HG02642 (cell line): ENCODE measurements around the gene STARD13.
"Not testable (repeated sequence)": the region's sequence is repeated elsewhere in the genome, so short reads cannot be mapped to it uniquely, and the experiment has no call there.

ENCODE experiments used
- ATAC-seq: cut with Tn5 transposase; IDR thresholded peaks from one replicate; pipeline ENCODE4 v1.9.1; 2021; ENCODE audit warnings: mild to moderate bottlenecking; ENCODE audit not compliant: unreplicated experiment, poor library complexity

The STARD13 gene

DNA sequence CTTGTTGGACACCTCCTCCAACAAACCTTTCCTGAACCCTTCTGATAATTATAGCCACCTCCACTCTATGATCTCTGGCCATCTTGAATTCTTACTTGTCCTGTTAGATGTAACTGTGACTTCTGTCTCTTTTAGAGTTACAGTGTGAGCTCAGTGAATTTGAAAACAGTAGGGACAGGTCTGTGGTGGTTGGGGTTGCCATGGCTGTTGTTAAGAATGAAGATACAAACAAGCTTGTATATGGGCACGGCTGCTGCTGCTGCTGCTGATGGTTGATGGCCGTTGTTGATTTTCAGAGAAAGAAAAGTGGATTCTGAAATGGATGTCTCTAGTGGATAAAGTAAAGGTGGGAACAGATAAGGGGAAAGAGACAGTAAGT, 101.5 kb downstream of the STARD13 start:
- ATAC-seq: no peak

DNA sequence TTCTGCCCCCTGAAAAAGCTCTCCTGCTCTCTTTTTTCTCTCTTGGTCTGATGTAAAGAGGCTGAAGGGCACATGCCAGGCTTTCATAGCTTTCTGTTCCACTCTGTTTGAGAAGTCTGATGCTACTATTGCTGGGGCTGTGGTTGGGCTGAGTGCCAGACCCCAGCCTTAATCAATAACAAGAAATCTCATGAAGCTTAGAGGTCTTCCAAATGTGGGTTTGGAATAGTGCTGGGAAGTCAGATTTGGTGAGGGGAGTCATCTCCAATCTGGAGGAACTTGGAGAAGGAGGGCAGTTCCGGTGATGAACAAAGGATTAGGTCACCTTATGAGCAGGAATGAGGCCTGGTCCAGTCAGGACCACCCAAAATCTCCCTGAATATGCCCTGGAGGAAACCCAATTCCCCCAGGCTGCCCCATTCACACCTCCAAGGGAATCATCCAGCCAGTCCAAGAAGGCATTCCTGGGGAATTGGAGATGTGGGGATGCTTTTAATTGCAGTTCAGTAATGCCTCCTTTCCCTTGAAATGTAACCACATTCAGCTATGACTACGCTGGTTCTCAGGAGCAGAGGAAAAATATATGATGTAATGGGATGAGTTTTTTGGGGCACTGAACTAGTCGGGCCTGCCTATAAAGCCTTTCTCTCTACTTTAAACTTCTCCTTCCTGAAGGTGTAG, 102.0 kb downstream of the STARD13 start:
- ATAC-seq: no peak

DNA sequence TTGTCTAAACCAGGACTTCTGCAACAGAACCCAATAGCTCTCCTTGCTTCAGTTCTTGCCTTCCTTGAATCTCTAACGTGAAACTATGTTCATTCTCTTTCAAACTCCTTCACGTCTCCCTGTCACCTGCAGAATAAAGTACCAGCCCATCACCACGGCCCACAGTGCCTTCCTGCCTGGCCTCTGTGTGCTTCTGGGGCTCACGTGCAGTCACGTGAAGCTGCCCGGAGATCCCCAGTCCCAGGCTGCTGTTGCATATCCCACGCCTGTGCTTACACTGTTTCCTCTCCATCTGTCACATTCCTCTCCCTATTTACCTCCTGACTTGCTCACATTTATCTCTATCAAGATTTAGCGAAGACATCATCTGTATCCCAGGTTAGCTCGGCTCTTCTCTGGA, 102.8 kb downstream of the STARD13 start:
- peak; percentile 65 for ATAC-seq

DNA sequence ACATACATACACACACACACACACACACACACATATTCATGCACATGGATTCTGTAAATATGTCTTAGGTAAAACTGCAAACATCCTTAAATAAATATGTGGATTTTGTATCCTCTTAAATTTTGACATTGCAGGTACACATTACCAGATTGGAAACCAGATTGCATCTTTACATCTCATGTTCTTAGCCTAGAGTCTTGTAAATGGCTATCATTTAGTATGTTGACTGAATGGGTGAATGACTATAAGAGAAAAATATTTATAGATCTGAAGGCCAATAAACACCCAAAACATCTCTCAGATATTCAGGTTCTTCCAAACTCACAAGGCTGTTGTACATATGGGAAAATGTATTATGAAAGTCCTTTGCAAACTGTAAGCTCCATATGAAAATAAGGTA, 104.3 kb downstream of the STARD13 start:
- no peak for ATAC-seq

DNA sequence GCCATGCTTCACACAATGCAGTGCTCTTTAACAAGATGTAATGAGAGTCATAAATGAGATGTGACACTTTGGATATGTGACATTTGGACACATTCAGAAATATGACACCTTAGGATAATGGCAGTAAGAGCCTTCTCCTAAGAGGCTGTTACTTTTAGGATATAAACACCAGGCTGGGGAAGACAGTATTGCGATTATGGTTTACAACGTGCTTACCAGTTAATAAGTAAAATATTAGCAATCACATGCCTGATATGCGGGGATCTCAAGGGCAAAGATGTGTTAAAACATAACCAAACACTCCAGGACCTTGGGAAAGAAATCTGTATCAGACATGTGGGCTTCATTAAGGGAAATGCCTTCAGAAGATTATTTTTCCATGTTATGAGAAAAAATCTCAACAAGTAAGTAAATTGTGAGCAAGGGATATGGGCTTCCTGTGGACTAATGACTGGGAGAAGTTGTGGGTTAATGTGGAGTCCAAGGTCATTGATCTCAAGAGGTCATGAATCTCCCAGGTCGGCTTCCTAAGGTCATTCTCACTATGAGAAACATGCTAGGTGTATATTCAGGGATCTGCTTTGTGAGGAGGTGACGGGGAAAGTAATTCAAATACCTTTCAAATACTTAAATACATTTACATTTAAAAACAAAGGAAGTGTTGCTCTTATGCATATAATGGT, 105.3 kb downstream of the STARD13 start:
- ATAC-seq: no peak

DNA sequence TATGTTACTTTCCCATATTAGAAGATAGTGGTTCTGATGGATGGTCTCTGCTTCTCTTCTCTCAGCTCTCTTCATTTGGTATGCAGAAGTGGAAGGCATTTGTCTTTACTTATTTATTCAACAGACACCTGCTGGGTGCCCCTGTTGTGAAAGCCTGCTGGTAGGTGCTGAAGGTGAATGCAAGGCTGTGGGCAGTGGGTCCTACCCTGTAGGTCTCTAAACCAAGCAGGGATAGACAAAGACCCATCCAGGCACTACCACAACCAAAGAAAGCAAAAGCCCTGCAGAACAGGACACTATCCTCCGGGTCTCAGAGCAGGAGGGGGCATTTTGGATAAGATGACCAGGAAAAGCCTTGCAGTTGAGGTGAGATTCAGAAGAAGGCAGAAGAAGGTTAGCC, 106.1 kb downstream of the STARD13 start:
- no peak for ATAC-seq

DNA sequence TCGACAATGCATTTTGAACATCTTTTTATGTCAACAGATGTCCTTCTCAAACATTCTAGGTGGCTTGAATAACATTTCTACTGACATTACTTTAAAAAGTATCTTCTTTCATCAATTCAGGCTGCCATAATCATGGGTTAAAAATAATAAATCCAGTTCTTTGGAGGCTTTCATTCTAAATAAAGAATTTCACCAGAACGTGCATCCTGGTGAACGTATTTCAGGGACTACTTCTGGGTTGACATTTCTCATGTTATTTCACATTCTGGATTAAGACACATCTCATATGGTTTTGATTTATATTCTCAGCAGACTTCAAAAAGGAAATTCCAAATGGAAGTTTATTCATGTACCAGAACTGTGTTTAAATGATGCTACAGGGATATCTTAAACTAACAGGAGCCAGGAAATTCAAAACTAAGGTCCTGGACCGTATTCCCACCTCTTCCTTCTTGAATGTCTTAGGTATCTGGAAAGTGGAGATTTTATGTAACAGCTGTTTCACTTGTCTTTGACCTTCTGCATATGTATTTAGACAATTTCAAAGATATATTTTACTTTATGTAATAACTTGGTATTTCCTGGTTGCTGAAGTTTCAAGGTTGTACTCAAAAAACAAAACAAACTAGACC, 107.2 kb downstream of the STARD13 start:
- no peak for ATAC-seq

DNA sequence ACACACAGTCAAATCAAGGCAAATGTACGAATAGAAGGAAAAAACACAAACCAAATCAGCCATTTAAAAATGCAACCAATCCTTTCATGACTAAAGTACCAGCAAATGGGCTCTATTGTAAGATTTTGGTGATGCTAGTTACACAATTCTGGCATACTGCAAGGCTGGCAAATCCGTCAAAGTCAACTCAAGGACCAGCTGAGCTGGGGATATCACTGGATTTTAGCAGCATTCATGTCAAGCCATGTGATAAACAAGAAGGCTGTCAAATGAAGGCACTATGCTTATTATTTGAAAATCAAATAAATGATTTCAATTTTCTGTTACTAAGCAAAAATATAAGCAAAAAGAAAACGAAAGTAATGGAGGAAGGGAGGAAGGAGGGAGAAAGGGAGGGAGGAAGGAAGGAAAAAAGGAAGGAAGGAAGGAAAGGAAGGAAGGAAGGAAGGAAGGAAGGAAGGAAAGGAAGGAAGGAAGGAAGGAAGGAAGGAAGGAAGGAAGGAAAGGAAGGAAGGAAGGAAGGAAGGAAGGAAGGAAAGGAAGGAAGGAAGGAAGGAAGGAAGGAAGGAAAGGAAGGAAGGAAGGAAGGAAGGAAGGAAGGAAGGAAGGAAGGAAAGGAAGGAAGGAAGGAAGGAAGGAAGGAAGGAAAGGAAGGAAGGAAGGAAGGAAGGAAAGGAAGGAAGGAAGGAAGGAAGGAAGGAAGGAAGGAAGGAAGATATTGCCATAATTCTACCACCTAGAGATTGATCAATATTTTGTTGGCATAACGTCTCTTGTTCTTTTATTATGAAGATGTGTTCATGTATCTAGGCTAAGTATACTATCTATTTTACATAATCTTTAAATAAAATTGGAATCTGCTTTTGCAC, 108.0 kb downstream of the STARD13 start:
- not testable (repeated sequence) for ATAC-seq

DNA sequence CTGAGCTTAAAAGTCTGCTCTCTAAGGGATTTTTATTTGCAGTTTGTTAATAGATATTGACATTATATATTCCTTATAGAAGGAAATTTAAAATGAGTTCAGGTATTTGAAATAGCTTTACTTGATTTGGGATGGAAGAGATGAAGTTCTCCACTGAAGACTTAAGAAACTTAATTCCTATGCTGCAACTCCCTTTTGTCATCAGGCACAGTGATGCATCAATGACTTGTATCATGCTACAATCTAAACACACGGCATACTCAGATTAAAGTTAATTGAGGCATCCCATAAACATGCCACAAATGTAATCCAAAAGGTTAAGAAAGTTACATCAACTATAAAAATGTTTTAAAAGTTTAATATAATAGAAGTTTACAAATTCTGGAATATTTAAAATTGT, 109.0 kb downstream of the STARD13 start:
- ATAC-seq: no peak

DNA sequence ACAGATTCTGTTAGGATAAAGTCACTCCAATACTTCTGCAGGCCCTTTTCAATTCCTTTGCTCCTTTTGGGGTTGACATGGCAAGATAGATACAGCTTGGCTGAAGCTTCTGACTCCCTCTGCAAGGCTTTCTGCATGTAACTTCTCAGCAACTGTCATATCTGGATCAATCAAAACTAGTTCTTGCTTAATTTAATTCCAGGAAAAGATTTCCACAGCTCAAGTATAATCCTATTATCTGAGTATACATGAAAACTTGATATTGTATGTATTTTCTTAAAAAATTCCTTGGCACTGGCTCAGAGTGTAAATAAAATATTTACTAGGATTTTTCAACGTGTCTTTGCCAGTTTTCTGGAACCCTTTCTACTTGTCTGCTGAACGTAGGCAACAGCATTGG, 109.6 kb downstream of the STARD13 start:
- no peak for ATAC-seq

DNA sequence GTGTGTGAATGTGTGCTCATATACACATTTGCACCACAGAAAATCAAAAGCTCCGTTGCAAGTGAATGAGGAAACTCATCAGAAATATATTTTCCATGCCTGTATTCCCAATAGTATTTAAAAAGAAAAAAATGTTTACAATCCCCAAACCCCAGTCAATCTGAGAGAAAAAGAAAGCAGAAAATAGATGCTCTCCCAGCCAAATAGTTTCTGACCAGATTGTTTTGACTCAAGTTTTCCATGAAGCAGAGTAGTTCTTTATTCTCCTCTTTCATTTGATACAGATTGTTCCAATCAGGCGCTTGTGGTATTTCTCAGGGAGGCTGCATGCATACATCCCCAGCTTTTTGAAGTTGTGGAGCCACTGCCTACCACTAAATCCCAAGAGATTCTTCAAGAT, 110.6 kb downstream of the STARD13 start:
- ATAC-seq: no peak

DNA sequence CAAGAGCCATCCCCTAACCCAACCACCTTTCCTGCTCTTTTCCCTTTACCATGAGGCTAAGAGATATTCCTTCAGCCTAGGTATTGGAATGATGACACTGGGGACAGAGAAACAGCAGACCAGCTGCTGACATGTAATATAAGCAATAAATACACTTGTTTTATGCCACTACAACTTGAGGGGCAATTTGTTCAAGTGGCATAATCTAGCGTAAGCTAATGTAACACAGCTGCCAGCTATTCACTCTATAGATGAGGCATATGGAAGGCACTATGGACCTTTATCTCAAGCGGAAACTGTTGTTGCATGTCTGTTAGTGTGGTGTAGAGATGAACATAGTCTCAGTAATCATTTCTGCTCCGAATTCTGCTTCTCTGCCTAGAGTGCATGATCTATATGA, 111.1 kb downstream of the STARD13 start:
- ATAC-seq: no peak

DNA sequence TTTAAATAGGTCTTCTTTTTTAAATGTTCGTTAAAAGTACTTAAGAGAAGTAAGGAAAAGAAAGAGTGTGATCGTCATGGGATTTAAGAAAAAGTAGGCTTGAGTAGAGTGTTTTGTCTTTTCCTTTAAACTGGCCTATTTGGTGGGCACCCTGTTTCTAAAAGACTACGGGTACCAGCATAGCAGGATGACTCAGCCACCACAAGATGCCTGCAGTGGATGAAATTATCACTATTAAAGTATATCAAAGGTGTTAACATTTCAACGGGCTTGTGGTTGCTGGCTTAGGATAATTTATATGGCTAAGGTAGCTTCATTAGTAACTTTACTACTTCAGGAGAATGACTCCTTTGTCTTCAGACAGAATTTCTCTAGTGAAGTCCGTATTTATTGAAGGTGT, 112.6 kb downstream of the STARD13 start:
- no peak for ATAC-seq

DNA sequence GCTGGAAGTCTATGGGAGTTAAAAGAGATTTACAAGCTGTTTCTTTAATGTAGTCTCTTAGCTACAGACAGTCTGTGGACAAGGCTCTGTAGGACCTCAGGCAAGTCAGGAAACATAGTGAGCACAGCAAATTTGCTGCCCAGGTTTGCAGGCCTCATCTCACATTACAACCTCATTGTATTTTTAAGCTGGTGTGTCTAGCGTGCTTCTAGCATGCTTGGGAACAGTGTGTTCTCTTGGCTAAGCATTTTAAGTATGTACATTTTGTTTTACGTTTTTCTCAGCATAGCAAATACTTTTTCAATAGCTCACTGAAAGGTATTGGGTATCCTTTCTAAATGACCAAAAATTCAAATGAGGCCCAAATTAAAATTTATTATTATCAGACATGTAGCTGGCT, 113.2 kb downstream of the STARD13 start:
- no peak for ATAC-seq

DNA sequence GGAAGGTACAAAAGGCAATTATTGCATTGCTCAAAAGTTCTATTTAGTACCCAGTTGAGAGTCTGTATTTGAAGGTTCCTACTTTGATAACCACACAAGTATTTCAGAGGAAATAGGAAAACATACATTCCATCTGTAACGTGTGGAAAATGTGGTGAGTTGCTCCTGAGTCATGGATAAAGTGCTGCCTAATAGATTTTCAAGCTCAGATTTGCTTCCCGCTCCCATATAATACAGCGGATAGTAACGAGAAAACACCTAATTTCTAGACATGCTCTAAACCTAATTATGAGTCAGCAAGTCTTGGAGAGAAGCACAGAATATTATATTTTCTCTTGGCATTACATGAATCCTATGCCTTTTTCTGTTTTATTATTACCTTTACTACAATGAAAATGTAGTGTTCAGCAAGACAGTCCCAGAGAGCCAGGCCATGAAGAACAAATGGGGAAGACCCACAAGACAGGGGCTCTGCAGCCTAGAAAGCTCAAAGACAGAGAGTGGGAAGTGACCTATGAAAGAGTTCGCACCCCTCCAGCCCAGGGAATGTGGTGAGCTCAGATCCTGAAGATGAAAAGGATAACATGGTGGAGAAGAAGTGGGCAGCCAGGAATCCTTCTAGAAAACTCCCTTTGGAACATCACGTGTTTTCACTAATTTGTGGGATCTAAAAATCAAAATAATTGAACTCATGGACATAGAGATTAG, 116.1 kb downstream of the STARD13 start:
- no peak for ATAC-seq

DNA sequence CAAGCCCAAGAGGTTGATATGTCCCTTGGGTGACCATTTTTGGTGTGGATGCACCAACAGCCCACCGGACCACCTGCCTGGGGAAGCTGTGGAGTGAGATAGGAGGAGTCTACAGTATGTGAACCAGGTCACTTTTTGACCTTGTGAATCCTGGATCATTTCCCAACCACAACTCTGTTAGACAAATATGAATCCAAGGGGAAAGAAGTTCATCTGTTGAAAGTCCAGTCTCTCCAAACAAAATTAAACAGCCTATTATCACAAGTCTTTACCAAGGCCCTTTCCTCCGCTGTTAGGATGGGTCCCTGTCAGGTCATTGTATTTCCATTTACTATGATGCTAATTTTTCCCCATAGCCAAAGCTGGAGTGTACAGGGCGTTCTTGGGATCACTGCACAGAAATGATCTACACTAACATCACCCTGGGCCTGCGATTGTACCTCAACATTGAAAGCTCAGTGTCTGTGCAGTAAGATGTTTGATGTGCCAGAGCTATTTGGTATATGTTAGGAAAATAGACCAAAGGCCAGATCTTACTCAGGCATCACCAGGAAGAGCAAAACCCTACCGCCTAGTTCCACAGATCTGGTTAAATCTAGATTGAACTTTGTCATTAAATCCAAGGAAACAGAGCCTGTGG, 117.1 kb downstream of the STARD13 start:
- no peak for ATAC-seq

DNA sequence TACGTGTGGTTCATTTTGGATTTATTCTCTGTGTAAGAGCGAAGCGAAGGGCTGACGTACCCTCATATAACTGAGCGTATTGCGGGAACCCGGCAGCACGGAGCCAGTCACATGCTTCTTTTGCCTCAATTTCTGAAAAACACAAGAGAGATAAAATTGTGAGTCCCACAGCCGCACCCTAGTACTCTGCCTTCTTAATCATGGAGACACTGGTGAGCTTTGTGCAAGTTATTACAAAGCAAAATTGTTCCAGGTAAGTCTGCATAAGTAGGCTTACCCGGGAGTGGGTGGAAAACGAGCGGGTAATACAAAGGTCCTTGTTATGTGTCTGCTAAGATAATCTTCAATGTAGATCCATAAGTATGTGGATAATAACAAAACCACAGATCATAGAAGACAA, 118.1 kb downstream of the STARD13 start:
- no peak for ATAC-seq

DNA sequence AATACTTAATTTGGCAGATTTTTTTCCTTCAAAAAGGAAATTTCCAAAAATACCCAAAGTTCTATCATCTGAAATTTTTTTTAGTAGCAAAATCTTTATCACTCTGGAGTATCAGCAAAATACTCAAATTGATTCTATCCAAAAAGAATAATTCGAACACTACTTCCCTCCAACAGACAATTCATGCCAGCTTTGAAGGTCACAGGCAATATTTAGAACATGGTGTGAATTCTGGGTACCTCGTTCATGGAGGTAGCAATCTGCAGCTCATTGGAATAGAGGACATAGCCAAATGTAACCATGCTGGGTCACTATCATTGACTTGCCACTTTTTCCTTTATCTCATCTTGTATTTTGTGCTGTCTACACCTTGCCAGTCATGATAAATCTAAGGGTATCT, 119.8 kb downstream of the STARD13 start:
- ATAC-seq: no peak

DNA sequence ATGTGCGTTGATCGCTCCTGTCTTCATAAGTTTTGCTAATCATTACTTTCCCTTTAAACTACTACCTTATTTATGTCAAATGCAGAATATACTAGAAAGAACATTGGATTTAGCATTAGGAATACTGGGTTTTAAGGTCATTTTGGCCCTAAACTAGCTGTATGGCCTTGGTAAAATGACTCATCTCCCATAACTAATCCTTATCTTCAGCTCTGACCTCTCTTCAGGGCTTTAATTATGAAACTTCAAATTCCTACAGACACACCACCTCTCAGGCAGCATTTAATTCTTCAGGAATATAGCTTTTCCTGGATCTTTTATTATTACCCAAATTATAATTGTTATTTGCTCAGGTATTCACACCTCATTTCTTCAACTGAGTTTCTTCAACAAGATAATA, 121.2 kb downstream of the STARD13 start:
- ATAC-seq: no peak

DNA sequence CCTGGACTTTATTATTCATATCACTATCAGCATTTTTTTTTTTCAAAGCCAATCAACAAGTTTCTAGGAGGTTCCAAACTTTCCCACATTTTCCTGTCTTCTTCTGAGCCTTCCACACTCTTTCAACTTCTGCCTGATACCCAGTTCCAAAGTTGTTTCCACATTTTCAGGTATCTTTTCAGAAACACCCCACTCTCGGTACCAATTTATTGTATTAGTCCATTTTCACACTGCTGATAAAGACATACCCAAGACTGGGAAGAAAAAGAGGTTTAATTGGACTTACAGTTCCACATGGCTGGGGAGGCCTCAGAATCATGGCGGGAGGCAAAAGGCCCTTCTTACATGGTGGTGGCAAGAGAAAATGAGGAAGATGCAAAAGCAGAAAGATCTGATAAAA, 122.8 kb downstream of the STARD13 start:
- ATAC-seq: not testable (repeated sequence)
